SK-N-SH (cell line): ENCODE measurements around the gene TAOK3. TPM values are rescaled to one million over a fixed set of nuclear protein-coding genes. Genes with fewer than 3 reads are reported as not detected.

ENCODE experiments used
- CTCF ChIA-PET: fragments of 300-600, 350-600 bp; formaldehyde crosslinking; extraction: SDS; loops from one replicate; lab custom pipeline; 2021; lab: Yijun Ruan, JAX
- POLR2A ChIA-PET: fragments of 350-600 bp; sonication (Branson Sonifier 250); formaldehyde crosslinking; extraction: SDS; loops from one replicate; lab custom pipeline; 2020; ENCODE audit warnings: antibody characterized with exemption, inconsistent platforms; lab: Yijun Ruan, JAX
- DNase-seq: peaks from one replicate; pipeline ENCODE4 v3.0.0; 2012
- H2AFZ ChIP-seq: fragments of 200-600 bp; sonication (generic); 2 replicates; pipeline ENCODE4 v1.8.1; 2016; ENCODE audit warnings: antibody characterized with exemption, mild to moderate bottlenecking, low read depth
- H3F3A ChIP-seq: fragments of 200-600 bp; sonication (generic); replicated peaks from 2 replicates; pipeline ENCODE3; 2016; ENCODE audit warnings: antibody characterized with exemption, mild to moderate bottlenecking; ENCODE audit not compliant: insufficient read depth
- H3K27ac ChIP-seq, 2 experiments: fragments of 200-500 bp in 1 of 2; fragments of 200-600 bp in 1 of 2; sonication (Bioruptor generic) in 1 of 2; sonication (generic), shearing (Covaris generic) in 1 of 2; 2 replicates each; pipeline versions ENCODE4 v1.5.1 to v1.6.1; 2014 to 2016; ENCODE audit warnings: low read depth in 2 of 2, inconsistent platforms in 1 of 2, low read length in 1 of 2, mild to moderate bottlenecking in 1 of 2, mixed read lengths in 1 of 2
- H3K27me3 ChIP-seq: fragments of 200-600 bp; sonication (generic), shearing (Covaris generic); 2 replicates; pipeline ENCODE4 v1.6.1; 2016; ENCODE audit warnings: mixed run types; ENCODE audit not compliant: insufficient read depth
- H3K36me3 ChIP-seq, 2 experiments: fragments of 200-500 bp in 1 of 2; fragments of 200-600 bp in 1 of 2; sonication (Bioruptor generic) in 1 of 2; sonication (generic) in 1 of 2; replicated peaks in 1 of 2; 2 replicates each; pipeline versions ENCODE3 to v1.5.1; 2014 to 2016; ENCODE audit warnings: low read length in 1 of 2, mild to moderate bottlenecking in 1 of 2; ENCODE audit not compliant: insufficient read depth in 2 of 2, control insufficient read depth in 1 of 2
- H3K4me1 ChIP-seq, 2 experiments: fragments of 200-500 bp in 1 of 2; fragments of 200-600 bp in 1 of 2; sonication (Bioruptor generic) in 1 of 2; sonication (generic), shearing (Covaris generic) in 1 of 2; 2 replicates each; pipeline versions ENCODE4 v1.5.1 to v1.6.1; 2014 to 2016; ENCODE audit warnings: low read depth in 1 of 2, low read length in 1 of 2, mixed run types in 1 of 2; ENCODE audit not compliant: insufficient read depth in 2 of 2, control insufficient read depth in 1 of 2
- H3K4me2 ChIP-seq: fragments of 200-600 bp; sonication (generic), shearing (Covaris generic); 2 replicates; pipeline ENCODE4 v1.6.1; 2017; ENCODE audit warnings: mixed run types
- H3K4me3 ChIP-seq, 2 experiments: fragments of 200-500 bp in 1 of 2; fragments of 200-600 bp in 1 of 2; sonication (Bioruptor generic) in 1 of 2; sonication (generic), shearing (Covaris generic) in 1 of 2; 2 replicates each; pipeline versions ENCODE4 v1.5.1 to v1.8.1; 2014 to 2016; ENCODE audit warnings: low read depth in 2 of 2, inconsistent platforms in 1 of 2, low read length in 1 of 2, mild to moderate bottlenecking in 1 of 2, mixed read lengths in 1 of 2, moderate library complexity in 1 of 2
- H3K79me2 ChIP-seq: fragments of 200-600 bp; sonication (generic); 2 replicates; pipeline ENCODE4 v1.8.1; 2017; ENCODE audit warnings: mild to moderate bottlenecking; ENCODE audit not compliant: insufficient read depth
- H3K9ac ChIP-seq: fragments of 200-600 bp; sonication (generic); 2 replicates; pipeline ENCODE4 v1.6.1; 2017; ENCODE audit warnings: mixed run types
- H3K9me2 ChIP-seq: fragments of 200-600 bp; sonication (generic); 2 replicates; pipeline ENCODE4 v1.6.1; 2017; ENCODE audit warnings: mixed run types
- H3K9me3 ChIP-seq: fragments of 200-600 bp; sonication (generic); 2 replicates; pipeline ENCODE4 v1.6.1; 2017; ENCODE audit warnings: mixed run types, mild to moderate bottlenecking, moderate library complexity
- H4K20me1 ChIP-seq: fragments of 200-600 bp; sonication (generic); 2 replicates; pipeline ENCODE4 v1.6.1; 2017; ENCODE audit warnings: mild to moderate bottlenecking, mixed run types; ENCODE audit not compliant: insufficient read depth
- CHD2 ChIP-seq: fragments of 150-350 bp; IDR thresholded peaks from 2 replicates; pipeline ENCODE4 v1.6.1; 2018; ENCODE audit warnings: low read length; ENCODE audit not compliant: partially characterized antibody
- EP300 ChIP-seq, 2 experiments: IDR thresholded peaks; 2 replicates each; pipeline versions ENCODE4 v1.4.0 to v1.6.1; 2012; ENCODE audit warnings: borderline replicate concordance in 1 of 2, low read depth in 1 of 2, low read length in 1 of 2
- EZH2phosphoT487 ChIP-seq: fragments of 200-600 bp; sonication (generic); IDR thresholded peaks from 2 replicates; pipeline ENCODE4 v1.6.1; 2017; ENCODE audit warnings: low read depth, mixed run types, mild to moderate bottlenecking, antibody characterized with exemption, moderate library complexity, borderline replicate concordance
- FOSL2 ChIP-seq: IDR thresholded peaks from 2 replicates; pipeline ENCODE4 v1.4.0; 2012; ENCODE audit warnings: low read depth, mild to moderate bottlenecking, moderate library complexity, borderline replicate concordance
- FOXM1 ChIP-seq: IDR thresholded peaks from 2 replicates; pipeline ENCODE4 v1.4.0; 2012; ENCODE audit warnings: low read depth, mild to moderate bottlenecking
- JUND ChIP-seq: IDR thresholded peaks from 2 replicates; pipeline ENCODE4 v1.4.0; 2012
- MXI1 ChIP-seq: IDR thresholded peaks from 2 replicates; pipeline ENCODE4 v1.6.1; 2012; ENCODE audit warnings: mild to moderate bottlenecking, low read depth, low read length, improper control_type of control experiment
- NFIC ChIP-seq: IDR thresholded peaks from 2 replicates; pipeline ENCODE4 v1.4.0; 2012; ENCODE audit warnings: borderline replicate concordance
- NRF1 ChIP-seq: IDR thresholded peaks from 2 replicates; pipeline ENCODE4 v1.6.1; 2012; ENCODE audit warnings: low read depth, mild to moderate bottlenecking, low read length
- POLR2AphosphoS5 ChIP-seq: IDR thresholded peaks from 2 replicates; pipeline ENCODE4 v1.6.1; 2012; ENCODE audit warnings: low read depth, low read length
- RAD21 ChIP-seq: IDR thresholded peaks from 2 replicates; pipeline ENCODE4 v1.6.1; 2012; ENCODE audit warnings: mild to moderate bottlenecking, low read length
- RCOR1 ChIP-seq: fragments of 150-350 bp; IDR thresholded peaks from 2 replicates; pipeline ENCODE4 v1.6.1; 2017; ENCODE audit warnings: antibody characterized with exemption, low read length
- RFX5 ChIP-seq: IDR thresholded peaks from 2 replicates; pipeline ENCODE4 v1.6.1; 2012; ENCODE audit warnings: mild to moderate bottlenecking, improper control_type of control experiment, low read length
- SIN3A ChIP-seq: IDR thresholded peaks from 2 replicates; pipeline ENCODE4 v1.6.1; 2012; ENCODE audit warnings: low read depth, mild to moderate bottlenecking, low read length, moderate library complexity, borderline replicate concordance
- SMC3 ChIP-seq: IDR thresholded peaks from 2 replicates; pipeline ENCODE4 v1.6.1; 2012; ENCODE audit warnings: low read depth, low read length, improper control_type of control experiment
- TAF1 ChIP-seq: IDR thresholded peaks from 2 replicates; pipeline ENCODE4 v1.6.1; 2012; ENCODE audit warnings: low read depth, mild to moderate bottlenecking, low read length, moderate library complexity, borderline replicate concordance
- TEAD4 ChIP-seq: IDR thresholded peaks from 2 replicates; pipeline ENCODE4 v1.4.0; 2012; ENCODE audit warnings: mild to moderate bottlenecking, borderline replicate concordance; ENCODE audit not compliant: insufficient read depth
- USF2 ChIP-seq: fragments of 150-350 bp; IDR thresholded peaks from 2 replicates; pipeline ENCODE4 v1.6.1; 2017; ENCODE audit warnings: antibody characterized with exemption, low read length, low read depth, borderline replicate concordance
- YY1 ChIP-seq: IDR thresholded peaks from 2 replicates; pipeline ENCODE4 v1.4.0; 2012; ENCODE audit warnings: low read depth, mild to moderate bottlenecking
- WGBS: methylation state at CpG from one replicate; pipeline ENCODE4 v1.1.6; 2017; ENCODE audit warnings: low lambda C conversion rate; 5-methylcytosine and 5-hydroxymethylcytosine counted together
- polyA plus RNA-seq, 3 experiments: library from polyadenylated mRNA; depleted of rRNA; stranded (reverse); fragments of >200 nt; gene quantifications; 2 replicates each; pipeline ENCODE4 v1.2.3, GENCODE V29; 2012
- TF ChIP-seq, protein P1 (sequence below): IDR thresholded peaks from 2 replicates; pipeline ENCODE4 v1.4.0; 2012; ENCODE audit warnings: low read depth
- TF ChIP-seq, protein P2 (sequence below): IDR thresholded peaks from 2 replicates; pipeline ENCODE4; 2012
- TF ChIP-seq, protein P3 (sequence below): IDR thresholded peaks from 2 replicates; pipeline ENCODE4 v1.4.0; 2012; ENCODE audit warnings: low read depth, borderline replicate concordance

TAOK3 gene
- polyA plus RNA-seq, 1 of the 3 experiments (the other 2 are of a cell fraction), result 18.1 TPM

DNA sequence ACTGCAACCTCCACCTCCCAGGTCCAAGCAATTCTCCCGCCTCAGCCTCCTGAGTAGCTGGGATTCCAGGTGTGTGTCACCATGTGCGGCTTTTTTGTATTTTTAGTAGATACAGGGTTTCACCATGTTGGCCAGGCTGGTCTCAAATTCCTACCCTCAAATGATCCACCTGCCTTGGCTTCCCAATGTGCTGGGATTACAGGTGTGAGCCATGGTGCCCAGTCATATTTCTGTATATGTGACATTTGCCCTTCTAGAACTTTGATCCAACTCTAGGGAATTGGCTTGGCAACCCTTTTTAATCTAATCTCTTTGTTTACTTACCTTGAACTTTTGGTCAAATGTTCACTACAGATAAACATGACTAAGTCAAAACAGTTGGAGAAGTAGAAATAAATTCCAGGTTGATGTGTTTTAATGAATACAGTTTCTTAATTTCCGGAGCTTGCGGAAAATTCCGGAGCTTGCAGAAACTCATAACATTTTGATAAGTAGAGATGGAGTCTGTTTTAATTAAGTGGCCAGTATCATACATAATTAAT, 248.3 kb downstream of the TAOK3 start:
- no peaks in the 10 kb centered on the region for H3K9me2 ChIP-seq
- H3K4me1 ChIP-seq, result no peaks in the 10 kb centered on the region
- no peaks in the 10 kb centered on the region for H4K20me1 ChIP-seq
- no peak overlapping the region for H2AFZ ChIP-seq
- H3K4me3 ChIP-seq, result no peak overlapping the region
- DNase-seq, result no peak
- no peaks in the 10 kb centered on the region for H3K27me3 ChIP-seq
- H3K9me3 ChIP-seq, result no peaks in the 10 kb centered on the region
- no peak for TF ChIP-seq RCOR1
- TF ChIP-seq, protein P1, sequence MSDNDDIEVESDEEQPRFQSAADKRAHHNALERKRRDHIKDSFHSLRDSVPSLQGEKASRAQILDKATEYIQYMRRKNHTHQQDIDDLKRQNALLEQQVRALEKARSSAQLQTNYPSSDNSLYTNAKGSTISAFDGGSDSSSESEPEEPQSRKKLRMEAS, result no peak
- TF ChIP-seq TEAD4, result no peak
- no peak for TF ChIP-seq MXI1
- no peak for TF ChIP-seq NRF1
- TF ChIP-seq TAF1, result no peak
- no peak overlapping the region for H3K27ac ChIP-seq
- CTCF ChIA-PET, result interaction anchor here (0.7 kb wide), 1 partner anchor 267 kb away, joined by 3 read pairs; no protein-coding TSS in a partner anchor
- H3K4me2 ChIP-seq, result no peak overlapping the region
- peaks cover 2% of the 10 kb centered on the region; the same call in 1 of the 2 replicates for H3K79me2 ChIP-seq
- POLR2A ChIA-PET, result no interaction called here
- peaks cover 4% of the 10 kb centered on the region for H3F3A ChIP-seq
- H3K9ac ChIP-seq, result no peak overlapping the region
- no peaks in the 10 kb centered on the region for H3K36me3 ChIP-seq
- WGBS, result 96% methylated on average over 5 of the region's 5 CpGs

- POLR2A ChIA-PET, result no interaction called here
- CTCF ChIA-PET, result interaction anchor here (1.2 to 2.7 kb wide), 4 partner anchors 59 to 256 kb away, joined by 3 to 15 read pairs (median 8); partner anchors contain the start of gene SUDS3
These were observed 250.4 kb downstream of the TAOK3 start for GRCh38 chr12:118122264-118122663.

More at GRCh38 chr12:118122264-118122663, 250.4 kb downstream of the TAOK3 start:
- Histone ChIP-seq H2AFZ (no peak overlapping the region), H3K4me1 (no peaks in the 10 kb centered on the region), H3K27me3 (no peaks in the 10 kb centered on the region), H3K79me2 (no peaks in the 10 kb centered on the region), H3F3A (peaks cover 4% of the 10 kb centered on the region), H4K20me1 (no peaks in the 10 kb centered on the region), H3K9me2 (no peaks in the 10 kb centered on the region), H3K4me3 (no peak overlapping the region), H3K4me2 (no peak overlapping the region), H3K36me3 (no peaks in the 10 kb centered on the region), H3K9ac (no peak overlapping the region), H3K27ac (no peak overlapping the region), H3K9me3 (no peaks in the 10 kb centered on the region)
- no peak for DNase-seq
- 98% methylated on average over 6 of the region's 6 CpGs for WGBS
- TF ChIP-seq RFX5, result no peak
- no peak for TF ChIP-seq EZH2phosphoT487
- no peak for TF ChIP-seq JUND
- TF ChIP-seq RAD21, result no peak
- TF ChIP-seq RCOR1, result no peak
- no peak for TF ChIP-seq CHD2
- TF ChIP-seq, protein P2, sequence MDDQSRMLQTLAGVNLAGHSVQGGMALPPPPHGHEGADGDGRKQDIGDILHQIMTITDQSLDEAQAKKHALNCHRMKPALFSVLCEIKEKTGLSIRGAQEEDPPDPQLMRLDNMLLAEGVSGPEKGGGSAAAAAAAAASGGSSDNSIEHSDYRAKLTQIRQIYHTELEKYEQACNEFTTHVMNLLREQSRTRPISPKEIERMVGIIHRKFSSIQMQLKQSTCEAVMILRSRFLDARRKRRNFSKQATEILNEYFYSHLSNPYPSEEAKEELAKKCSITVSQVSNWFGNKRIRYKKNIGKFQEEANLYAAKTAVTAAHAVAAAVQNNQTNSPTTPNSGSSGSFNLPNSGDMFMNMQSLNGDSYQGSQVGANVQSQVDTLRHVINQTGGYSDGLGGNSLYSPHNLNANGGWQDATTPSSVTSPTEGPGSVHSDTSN, result no peak
- TF ChIP-seq NFIC, result no peak
- TF ChIP-seq, protein P1, result no peak
- no peak for TF ChIP-seq POLR2AphosphoS5
- no peak for TF ChIP-seq FOXM1
- no peak for TF ChIP-seq USF2
- TF ChIP-seq YY1, result no peak
- TF ChIP-seq, protein P3, sequence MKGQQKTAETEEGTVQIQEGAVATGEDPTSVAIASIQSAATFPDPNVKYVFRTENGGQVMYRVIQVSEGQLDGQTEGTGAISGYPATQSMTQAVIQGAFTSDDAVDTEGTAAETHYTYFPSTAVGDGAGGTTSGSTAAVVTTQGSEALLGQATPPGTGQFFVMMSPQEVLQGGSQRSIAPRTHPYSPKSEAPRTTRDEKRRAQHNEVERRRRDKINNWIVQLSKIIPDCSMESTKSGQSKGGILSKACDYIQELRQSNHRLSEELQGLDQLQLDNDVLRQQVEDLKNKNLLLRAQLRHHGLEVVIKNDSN, result no peak
- TF ChIP-seq SMC3, result no peak
- TF ChIP-seq FOSL2, result no peak
- no peak for TF ChIP-seq EP300 (IDR thresholded peaks at IDR 0.05; ENCODE audit: borderline replicate concordance in 1 of 2, low read depth in 1 of 2, low read length in 1 of 2)
- TF ChIP-seq TAF1, result no peak
- TF ChIP-seq SIN3A, result no peak
